GM21526 (cell line): ENCODE measurements around the gene CCDC68.
"Not testable (repeated sequence)": the region's sequence is repeated elsewhere in the genome, so short reads cannot be mapped to it uniquely, and the experiment has no call there.

Experiments
- ATAC-seq: cut with Tn5 transposase; IDR thresholded peaks from one replicate; pipeline ENCODE4 v1.9.1; 2021; ENCODE audit warnings: moderate library complexity; ENCODE audit not compliant: unreplicated experiment, low FRiP score

The CCDC68 gene

GRCh38 chr18:54878659-54879358, 80.5 kb downstream of the CCDC68 start:
- no peak for ATAC-seq

GRCh38 chr18:54878159-54878622, 81.1 kb downstream of the CCDC68 start:
- no peak for ATAC-seq

- no peak for ATAC-seq
Observed at GRCh38 chr18:54877076-54877475, 82.2 kb downstream of the CCDC68 start.

- ATAC-seq: no peak
Observed at GRCh38 chr18:54875063-54875462, 84.2 kb downstream of the CCDC68 start.

GRCh38 chr18:54873884-54874255, 85.4 kb downstream of the CCDC68 start:
- ATAC-seq: no peak

- ATAC-seq: no peak
Observed at GRCh38 chr18:54872681-54873080, 86.6 kb downstream of the CCDC68 start.

- no peak for ATAC-seq
Observed at GRCh38 chr18:54871231-54871630, 88.0 kb downstream of the CCDC68 start.

GRCh38 chr18:54867131-54867530, 92.1 kb downstream of the CCDC68 start:
- no peak for ATAC-seq

GRCh38 chr18:54860941-54861340, 98.3 kb downstream of the CCDC68 start:
- no peak for ATAC-seq

GRCh38 chr18:54859667-54860421, 99.4 kb downstream of the CCDC68 start:
- no peak for ATAC-seq

- no peak for ATAC-seq
Observed at GRCh38 chr18:54857499-54857898, 101.8 kb downstream of the CCDC68 start.

- no peak for ATAC-seq
Observed at GRCh38 chr18:54856105-54856646, 103.1 kb downstream of the CCDC68 start.

- ATAC-seq: not testable (repeated sequence)
Observed at GRCh38 chr18:54855050-54855449, 104.2 kb downstream of the CCDC68 start.

GRCh38 chr18:54852780-54853675, 106.2 kb downstream of the CCDC68 start:
- no peak for ATAC-seq
